ENCODE results near the gene FAM20C. TPM values are rescaled to one million over a fixed set of nuclear protein-coding genes. Genes with fewer than 3 reads are reported as not detected.

FAM20C gene
- 57.0 TPM for total RNA-seq

- peak; percentile 94 for DNase-seq (ENCODE audit: low spot score)
- peak; percentile 86 for ATAC-seq
- intact Hi-C loops (cut with DNase I) = no loop called here
Measured at GRCh38 chr7:191981-192649, at the start of gene FAM20C. Gene FAM20C, plus strand, starts transcription at chr7:192571. Its CDS starts 629 bp downstream, at chr7:193200.

GRCh38 chr7:143145-143751 lies 49.1 kb upstream of the FAM20C start:
- ATAC-seq (no peak), DNase-seq (ENCODE audit: low spot score) (peak; percentile 54)
- intact Hi-C loops (cut with DNase I) = no loop called here

- DNase-seq (ENCODE audit: low spot score) (peak; percentile 56), ATAC-seq (no peak)
- intact Hi-C loops (cut with DNase I) = no loop called here
Measured at GRCh38 chr7:143811-144453, 48.4 kb upstream of the FAM20C start.

GRCh38 chr7:144454-144826 lies 47.9 kb upstream of the FAM20C start:
- intact Hi-C loops (cut with DNase I) = no loop called here
- ATAC-seq = no peak
- peak; percentile 42 for DNase-seq (ENCODE audit: low spot score)

GRCh38 chr7:145863-146262 lies 46.5 kb upstream of the FAM20C start:
- ATAC-seq = no peak
- intact Hi-C loops (cut with DNase I) = no loop called here

GRCh38 chr7:148543-148931 lies 43.8 kb upstream of the FAM20C start:
- intact Hi-C loops (cut with DNase I) = no loop called here
- DNase-seq (ENCODE audit: low spot score) (no peak), ATAC-seq (no peak)

More at GRCh38 chr7:145863-146262, 46.5 kb upstream of the FAM20C start:
- DNase-seq (ENCODE audit: low spot score) = no peak

- intact Hi-C loops (cut with DNase I) = no loop called here
- peak; percentile 99 for ATAC-seq
Measured at GRCh38 chr7:148932-149790, 43.2 kb upstream of the FAM20C start.

GRCh38 chr7:149791-150636 lies 42.4 kb upstream of the FAM20C start:
- intact Hi-C loops (cut with DNase I) = no loop called here
- peak; percentile 51 for ATAC-seq

More at GRCh38 chr7:148932-149790, 43.2 kb upstream of the FAM20C start:
- peak; percentile 98 for DNase-seq (ENCODE audit: low spot score)

GRCh38 chr7:150811-151221 lies 41.6 kb upstream of the FAM20C start:
- peak; percentile 67 for DNase-seq (ENCODE audit: low spot score)
- no peak for ATAC-seq
- intact Hi-C loops (cut with DNase I) = no loop called here

More at GRCh38 chr7:149791-150636, 42.4 kb upstream of the FAM20C start:
- peak; percentile 79 for DNase-seq (ENCODE audit: low spot score)

- DNase-seq (ENCODE audit: low spot score) = peak; percentile 59
- ATAC-seq = no peak
- intact Hi-C loops (cut with DNase I) = no loop called here
Measured at GRCh38 chr7:151346-152050, 40.9 kb upstream of the FAM20C start.

GRCh38 chr7:152702-153391 lies 39.5 kb upstream of the FAM20C start:
- ATAC-seq (no peak), DNase-seq (ENCODE audit: low spot score) (peak; percentile 51)
- intact Hi-C loops (cut with DNase I) = no loop called here

GRCh38 chr7:153604-154003 lies 38.8 kb upstream of the FAM20C start:
- intact Hi-C loops (cut with DNase I) = no loop called here
- DNase-seq (ENCODE audit: low spot score) (no peak), ATAC-seq (no peak)

- no peak for DNase-seq (ENCODE audit: low spot score)
- ATAC-seq = no peak
- intact Hi-C loops (cut with DNase I) = no loop called here
Measured at GRCh38 chr7:154096-154799, 38.1 kb upstream of the FAM20C start.

- no peak for DNase-seq (ENCODE audit: low spot score)
- intact Hi-C loops (cut with DNase I) = no loop called here
- ATAC-seq = no peak
Measured at GRCh38 chr7:155469-155900, 36.9 kb upstream of the FAM20C start.

GRCh38 chr7:156111-157007 lies 36.0 kb upstream of the FAM20C start:
- DNase-seq (ENCODE audit: low spot score) = no peak
- intact Hi-C loops (cut with DNase I) = no loop called here
- no peak for ATAC-seq

- ATAC-seq = no peak
- intact Hi-C loops (cut with DNase I) = no loop called here
- DNase-seq (ENCODE audit: low spot score) = no peak
Measured at GRCh38 chr7:157008-157310, 35.4 kb upstream of the FAM20C start.

Data from sciatic nerve (tissue), 2 donors.